Activated CD4-positive, alpha-beta T cell treated with anti-CD3 and anti-CD28 coated beads for 36 hours (primary cell): ENCODE data around the gene OSBPL2. TPM values are rescaled to one million over a fixed set of nuclear protein-coding genes. Genes with fewer than 3 reads are reported as not detected.
A peak's percentile ranks its signal among the peaks of the same experiment; 100 is the strongest.

Source experiments
- ATAC-seq: fragments of 200-7000 bp; cut with Tn5 transposase; one replicate; pipeline ENCODE4 v1.10.0; 2021; ENCODE audit warnings: mild to moderate bottlenecking, moderate library complexity
- CTCF ChIA-PET: fragments of 350-600 bp; sonication (Branson Sonifier 250); formaldehyde crosslinking; loops from one replicate; lab custom pipeline; 2021; ENCODE audit warnings: antibody characterized with exemption; lab: Charles Lee
- POLR2A ChIA-PET: fragments of 350-600 bp; sonication (Branson Sonifier 250); formaldehyde crosslinking; loops from one replicate; lab custom pipeline; 2021; ENCODE audit warnings: antibody characterized with exemption, inconsistent platforms; lab: Charles Lee
- DNase-seq: peaks from one replicate; pipeline ENCODE4 v3.0.0-alpha.2; 2020
- H3K27ac Mint-ChIP-seq: one replicate; pipeline ENCODE4 v1.8.0; 2021; ENCODE audit warnings: mixed read lengths
- H3K27me3 Mint-ChIP-seq: one replicate; pipeline ENCODE4 v1.8.0; 2021; ENCODE audit warnings: mixed read lengths
- H3K36me3 Mint-ChIP-seq: one replicate; pipeline ENCODE4 v1.8.0; 2021; ENCODE audit warnings: low read depth, mixed read lengths
- H3K4me1 Mint-ChIP-seq: one replicate; pipeline ENCODE4 v1.8.0; 2021; ENCODE audit warnings: mixed read lengths
- H3K4me3 Mint-ChIP-seq: one replicate; pipeline ENCODE4 v1.8.0; 2021; ENCODE audit warnings: mild to moderate bottlenecking, moderate library complexity, mixed read lengths
- H3K9me3 Mint-ChIP-seq: one replicate; pipeline ENCODE4 v1.8.0; 2021; ENCODE audit warnings: low read depth, mixed read lengths
- intact Hi-C, 2 experiments: fragments of 100-400 bp; cut with DNase I in 1 of 2; cut with micrococcal nuclease in 1 of 2; formaldehyde crosslinking; loops; one replicate each; pipeline versions ENCODE4 v1.14.2 to v1.15.1; 2022 to 2024; cut with DNase I, micrococcal nuclease
- total RNA-seq, 2 experiments: library from RNA; stranded (reverse); gene quantifications; one replicate each; pipeline ENCODE4 v1.2.3, GENCODE V29; 2021

The OSBPL2 gene
- total RNA-seq, 2 experiments from 2014 or later = 19.2 to 23.0 TPM

DNA sequence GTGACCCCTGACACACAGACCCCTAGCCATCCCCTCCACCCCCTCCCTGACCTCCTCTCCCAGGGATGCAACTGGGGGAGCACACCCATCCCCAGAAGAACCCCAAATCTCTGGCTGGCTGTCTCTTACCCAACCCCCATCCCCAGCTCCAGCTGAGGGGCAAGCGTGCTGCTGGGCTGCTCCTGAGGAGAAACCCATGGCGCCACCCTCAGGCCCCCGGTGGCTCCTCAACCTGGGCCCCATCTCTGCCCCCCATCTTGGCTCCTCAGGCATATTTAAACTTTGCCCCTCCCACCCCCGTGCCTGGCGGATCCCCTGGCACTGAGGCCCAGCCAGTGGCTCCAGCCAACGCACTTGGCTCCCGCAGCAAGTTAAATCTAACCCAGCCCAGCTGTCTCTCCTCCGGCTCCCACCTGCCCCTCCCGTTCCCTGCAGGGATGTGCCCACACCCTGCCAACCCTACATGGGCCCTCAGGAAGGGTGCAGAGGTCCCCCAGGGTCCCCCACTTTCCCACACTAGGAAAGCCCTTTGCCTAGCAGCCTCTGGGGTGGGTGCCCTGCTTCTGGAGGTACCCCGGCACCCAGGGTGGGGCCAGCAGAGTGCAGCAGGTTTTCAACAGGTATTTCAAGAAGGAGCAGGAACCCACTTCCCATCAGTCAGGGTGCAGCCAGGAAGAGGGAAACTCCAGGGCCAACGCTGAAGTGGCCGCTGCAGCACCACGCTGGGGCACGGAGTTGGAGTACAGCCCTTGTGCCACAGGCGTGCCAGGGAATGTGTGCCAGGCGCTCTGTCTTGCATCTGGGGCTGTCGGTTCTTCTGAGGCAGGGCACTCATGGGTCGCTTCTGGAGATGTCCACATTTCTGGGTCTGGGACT is 5.3 kb upstream of the OSBPL2 start:
- CTCF ChIA-PET = interaction anchor here (0.7 to 1.2 kb wide), 2 partner anchors 39 to 68 kb away, joined by 3 read pairs; no protein-coding TSS in a partner anchor
- no peak for DNase-seq
- ATAC-seq = no peak
- no peaks in the 10 kb centered on the region for H3K36me3 Mint-ChIP-seq
- no peaks in the 10 kb centered on the region for H3K27me3 Mint-ChIP-seq
- intact Hi-C loops = no loop called here
- no peak overlapping the region for H3K4me3 Mint-ChIP-seq
- no peak overlapping the region for H3K27ac Mint-ChIP-seq
- H3K9me3 Mint-ChIP-seq = no peaks in the 10 kb centered on the region
- peaks cover 5% of the 10 kb centered on the region for H3K4me1 Mint-ChIP-seq
- POLR2A ChIA-PET = no interaction called here

DNA sequence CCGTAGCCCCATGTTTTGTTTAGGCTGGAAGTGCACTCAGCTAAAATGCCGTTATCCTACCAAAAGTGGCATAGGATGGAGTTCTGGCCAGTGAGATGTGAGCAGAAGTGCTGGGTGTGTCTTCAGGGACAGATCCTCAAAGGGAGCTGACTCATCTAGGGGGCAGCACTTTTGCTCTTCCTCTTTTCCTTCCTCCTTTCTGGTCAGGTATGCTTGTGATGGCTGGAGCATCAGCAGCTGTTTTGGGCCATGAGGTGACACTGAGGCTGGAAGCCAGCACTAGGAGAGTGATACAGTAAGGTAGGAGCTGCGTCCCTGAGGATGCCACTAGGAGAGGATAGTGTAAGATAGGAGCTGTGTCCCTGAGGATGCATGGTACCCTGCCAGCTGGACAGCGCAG is 4.6 kb upstream of the OSBPL2 start:
- ATAC-seq (no peak), DNase-seq (no peak)
- Mint-ChIP-seq H3K27ac (no peak overlapping the region), H3K36me3 (no peaks in the 10 kb centered on the region), H3K9me3 (no peaks in the 10 kb centered on the region), H3K27me3 (no peaks in the 10 kb centered on the region), H3K4me1 (peaks cover 6% of the 10 kb centered on the region), H3K4me3 (no peak overlapping the region)
- intact Hi-C loops = no loop called here
- POLR2A ChIA-PET = no interaction called here
- CTCF ChIA-PET = interaction anchor here (0.6 kb wide), 1 partner anchor 222 kb away, joined by 3 read pairs; no protein-coding TSS in a partner anchor

DNA sequence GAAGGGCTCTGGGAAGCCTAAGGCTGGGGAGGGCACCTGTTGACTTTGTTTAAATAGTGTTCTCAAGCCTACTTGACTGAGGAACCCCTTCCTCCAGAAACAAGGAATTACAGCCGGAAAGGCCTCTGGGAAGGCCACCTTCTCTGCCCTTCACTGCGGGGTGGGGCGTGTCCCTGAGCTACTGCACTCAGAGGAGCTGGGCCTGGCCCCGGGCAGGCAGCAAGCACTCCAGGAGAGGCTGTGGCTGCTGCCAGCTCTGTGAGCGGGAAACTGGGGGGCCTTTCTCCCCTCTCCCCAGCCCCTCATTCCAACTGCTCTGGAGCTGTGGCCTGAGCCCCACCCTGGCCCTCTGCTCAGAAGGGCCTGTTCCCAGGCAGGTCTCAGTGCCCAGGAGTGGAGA is 4.0 kb upstream of the OSBPL2 start:
- ATAC-seq (no peak), DNase-seq (no peak)
- H3K4me1 Mint-ChIP-seq = peaks cover 7% of the 10 kb centered on the region
- no peaks in the 10 kb centered on the region for H3K9me3 Mint-ChIP-seq
- H3K27me3 Mint-ChIP-seq = no peaks in the 10 kb centered on the region
- H3K27ac Mint-ChIP-seq = no peak overlapping the region
- CTCF ChIA-PET = interaction anchor here (0.6 kb wide), 1 partner anchor 223 kb away, joined by 3 read pairs; no protein-coding TSS in a partner anchor
- no peak overlapping the region for H3K4me3 Mint-ChIP-seq
- POLR2A ChIA-PET = no interaction called here
- intact Hi-C loops = no loop called here
- no peaks in the 10 kb centered on the region for H3K36me3 Mint-ChIP-seq

DNA sequence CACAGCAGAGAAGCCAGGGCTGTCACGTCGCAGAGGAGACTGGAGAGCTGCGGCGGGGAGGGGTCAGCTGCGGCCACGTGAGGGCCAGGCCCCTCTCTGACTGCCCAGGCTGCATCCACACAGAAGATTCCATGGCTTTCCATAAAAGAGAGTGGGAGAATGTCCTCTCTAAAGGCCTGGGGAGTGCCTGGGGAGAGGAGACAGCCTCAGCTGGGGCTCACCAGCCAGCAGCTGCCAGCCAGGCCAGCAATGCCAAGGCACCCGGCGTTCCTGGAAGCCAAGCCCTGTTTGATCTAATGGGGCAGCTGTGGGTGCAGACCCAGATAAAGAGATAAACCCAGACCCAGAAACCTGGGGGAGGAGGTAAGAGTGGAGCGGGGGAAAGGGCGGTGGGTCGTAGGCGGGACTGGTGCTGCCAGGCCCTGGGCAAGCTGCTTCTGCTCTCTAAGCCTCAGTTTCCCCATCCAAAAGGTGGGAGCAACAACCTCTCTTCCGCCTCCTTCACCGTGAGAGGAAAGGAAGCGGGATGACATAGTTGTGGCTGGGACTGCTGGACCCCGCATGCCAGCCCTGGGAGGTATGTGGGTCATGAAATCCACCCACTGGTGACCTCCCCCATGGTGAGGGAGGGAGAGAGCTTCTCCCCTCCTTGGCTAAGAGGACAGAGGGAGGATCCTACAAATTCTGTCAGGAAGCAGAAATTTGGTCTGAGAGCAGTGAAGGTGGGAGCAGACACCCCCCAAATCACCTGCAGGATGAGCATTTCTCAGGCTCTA is 3.1 kb upstream of the OSBPL2 start:
- CTCF ChIA-PET = interaction anchor here (0.9 kb wide), 2 partner anchors 9 to 17 kb away, joined by 3 to 4 read pairs; no protein-coding TSS in a partner anchor

DNA sequence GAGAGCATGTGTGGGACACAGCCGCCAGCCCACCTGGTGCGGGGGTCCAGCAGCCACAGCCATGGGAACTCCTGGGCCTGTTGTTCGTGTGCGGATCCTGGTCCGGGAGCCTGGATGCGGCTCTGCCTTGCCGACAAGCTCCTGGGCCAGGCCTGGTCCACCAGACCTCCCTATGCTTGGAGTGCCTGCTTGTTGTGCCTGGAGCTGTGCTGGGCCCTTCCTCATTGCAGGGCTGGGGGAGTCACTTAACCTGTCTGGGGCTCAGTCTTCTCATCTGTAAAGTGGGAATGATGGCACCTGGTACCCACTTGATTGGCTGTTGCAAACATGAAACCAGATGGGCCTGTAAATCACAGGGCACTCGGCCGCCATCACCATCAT is 2.6 kb upstream of the OSBPL2 start:
- no peaks in the 10 kb centered on the region for H3K27me3 Mint-ChIP-seq
- DNase-seq = no peak
- no peak for ATAC-seq
- H3K27ac Mint-ChIP-seq = no peak overlapping the region
- H3K4me3 Mint-ChIP-seq = no peak overlapping the region
- intact Hi-C loops = loop anchor here in 1 of 2 experiments (5.0 kb wide), 1 partner anchor 702 kb away; the partner anchor contains the start of gene GID8
- no peaks in the 10 kb centered on the region for H3K9me3 Mint-ChIP-seq
- POLR2A ChIA-PET = no interaction called here
- CTCF ChIA-PET = interaction anchor here (0.9 kb wide), 1 partner anchor 18 kb away, joined by 3 read pairs; no protein-coding TSS in a partner anchor
- peaks cover 20% of the 10 kb centered on the region for H3K4me1 Mint-ChIP-seq
- H3K36me3 Mint-ChIP-seq = no peaks in the 10 kb centered on the region

More for the DNA sequence above, 3.1 kb upstream of the OSBPL2 start:
- H3K4me3 Mint-ChIP-seq = no peak overlapping the region
- ATAC-seq = no peak
- H3K27ac Mint-ChIP-seq = no peak overlapping the region
- no peaks in the 10 kb centered on the region for H3K27me3 Mint-ChIP-seq
- H3K36me3 Mint-ChIP-seq = no peaks in the 10 kb centered on the region
- intact Hi-C loops = loop anchor here in 1 of 2 experiments (5.0 kb wide), 1 partner anchor 702 kb away; the partner anchor contains the start of gene GID8
- no peak for DNase-seq
- POLR2A ChIA-PET = no interaction called here
- H3K9me3 Mint-ChIP-seq = no peaks in the 10 kb centered on the region
- peaks cover 14% of the 10 kb centered on the region for H3K4me1 Mint-ChIP-seq

DNA sequence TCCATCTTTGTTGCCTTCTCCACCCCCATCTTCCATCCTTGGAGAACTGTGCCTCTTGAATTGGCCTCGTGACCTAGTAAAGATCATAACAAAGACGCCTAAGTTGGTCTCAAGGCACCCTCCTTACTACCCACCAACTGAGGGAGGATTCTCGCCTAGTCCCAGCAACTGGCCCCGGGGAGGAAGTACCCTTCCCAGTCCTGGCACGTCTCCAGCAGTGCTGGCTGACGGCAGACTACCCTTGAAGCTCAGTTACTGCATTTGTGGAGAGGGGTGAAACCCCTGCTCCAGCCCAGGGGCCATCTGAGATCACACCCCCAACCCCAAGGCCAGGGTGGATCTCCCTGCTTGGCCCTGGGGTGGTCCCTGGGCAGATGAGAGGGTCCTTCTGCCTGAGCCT is 2.1 kb upstream of the OSBPL2 start:
- DNase-seq (no peak), ATAC-seq (no peak)
- CTCF ChIA-PET = interaction anchor here (0.9 kb wide), 1 partner anchor 18 kb away, joined by 3 read pairs; no protein-coding TSS in a partner anchor
- no peaks in the 10 kb centered on the region for H3K9me3 Mint-ChIP-seq
- H3K36me3 Mint-ChIP-seq = no peaks in the 10 kb centered on the region
- no peak overlapping the region for H3K4me3 Mint-ChIP-seq
- intact Hi-C loops = loop anchor here in 1 of 2 experiments (5.0 kb wide), 1 partner anchor 701 kb away; the partner anchor contains the start of gene GID8
- H3K27ac Mint-ChIP-seq = no peak overlapping the region
- H3K27me3 Mint-ChIP-seq = no peaks in the 10 kb centered on the region
- H3K4me1 Mint-ChIP-seq = peaks cover 21% of the 10 kb centered on the region
- POLR2A ChIA-PET = no interaction called here

DNA sequence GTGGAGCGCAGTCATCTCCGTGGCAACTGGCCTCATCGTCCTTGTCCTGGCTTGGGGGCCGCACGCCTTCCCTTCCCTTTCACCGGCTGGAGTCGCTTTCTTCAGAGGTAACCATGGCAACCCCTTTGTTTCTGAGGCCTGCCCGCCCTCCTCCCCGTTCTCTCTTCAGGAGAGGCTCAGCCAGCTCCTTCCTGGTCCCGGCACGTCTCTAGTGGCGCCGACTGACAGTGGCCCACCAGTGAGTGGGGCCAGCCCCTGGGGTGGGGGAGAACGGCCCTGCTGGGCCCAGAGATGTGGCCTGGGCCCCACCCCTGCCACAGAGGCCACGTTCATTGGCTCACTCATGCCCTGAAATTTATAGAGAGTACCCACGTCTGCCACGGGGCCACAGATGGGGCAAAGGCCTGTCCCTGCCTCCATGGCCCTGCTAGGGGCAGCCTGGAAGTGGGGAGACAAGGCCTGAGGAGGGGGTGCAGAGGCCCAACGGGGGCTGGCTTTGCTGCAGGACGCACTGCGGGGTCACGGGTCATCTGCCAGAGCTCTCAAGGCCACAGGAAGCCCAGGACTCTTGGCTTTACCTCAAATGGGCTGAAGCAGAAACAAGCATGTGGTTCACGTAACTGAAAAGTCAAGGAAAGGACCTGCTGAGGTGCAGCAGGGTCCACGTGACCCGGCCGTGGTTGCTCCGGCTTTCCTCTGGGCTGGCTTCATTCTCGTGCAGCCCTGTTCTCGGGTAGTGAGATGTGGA is 1.4 kb upstream of the OSBPL2 start:
- CTCF ChIA-PET = interaction anchor here (0.7 kb wide), 1 partner anchor 220 kb away, joined by 3 read pairs; no protein-coding TSS in a partner anchor

DNA sequence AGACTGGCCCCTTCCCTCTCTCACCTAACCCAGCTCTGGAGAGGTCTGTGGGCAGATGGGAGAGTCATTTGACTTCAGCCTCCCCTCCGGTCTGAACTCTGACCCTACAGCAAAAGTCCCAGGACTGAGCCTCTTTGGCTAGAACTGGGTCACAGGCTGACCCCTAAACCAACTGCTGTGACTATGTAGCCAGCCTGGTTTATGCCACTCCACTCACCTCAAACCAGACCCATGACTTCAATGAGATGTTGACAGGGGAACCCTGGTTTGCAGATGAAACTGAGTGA is 864 bp upstream of the OSBPL2 start:
- POLR2A ChIA-PET = no interaction called here
- no peaks in the 10 kb centered on the region for H3K9me3 Mint-ChIP-seq

More for the DNA sequence above, 1.4 kb upstream of the OSBPL2 start:
- Mint-ChIP-seq H3K27ac (no peak overlapping the region), H3K27me3 (no peaks in the 10 kb centered on the region), H3K36me3 (peaks cover 1% of the 10 kb centered on the region), H3K4me3 (no peak overlapping the region), H3K9me3 (no peaks in the 10 kb centered on the region), H3K4me1 (peaks cover 29% of the 10 kb centered on the region)
- DNase-seq (no peak), ATAC-seq (no peak)
- POLR2A ChIA-PET = no interaction called here
- intact Hi-C loops = loop anchor here in 1 of 2 experiments (5.0 kb wide), 1 partner anchor 700 kb away; the partner anchor contains the start of gene GID8

DNA sequence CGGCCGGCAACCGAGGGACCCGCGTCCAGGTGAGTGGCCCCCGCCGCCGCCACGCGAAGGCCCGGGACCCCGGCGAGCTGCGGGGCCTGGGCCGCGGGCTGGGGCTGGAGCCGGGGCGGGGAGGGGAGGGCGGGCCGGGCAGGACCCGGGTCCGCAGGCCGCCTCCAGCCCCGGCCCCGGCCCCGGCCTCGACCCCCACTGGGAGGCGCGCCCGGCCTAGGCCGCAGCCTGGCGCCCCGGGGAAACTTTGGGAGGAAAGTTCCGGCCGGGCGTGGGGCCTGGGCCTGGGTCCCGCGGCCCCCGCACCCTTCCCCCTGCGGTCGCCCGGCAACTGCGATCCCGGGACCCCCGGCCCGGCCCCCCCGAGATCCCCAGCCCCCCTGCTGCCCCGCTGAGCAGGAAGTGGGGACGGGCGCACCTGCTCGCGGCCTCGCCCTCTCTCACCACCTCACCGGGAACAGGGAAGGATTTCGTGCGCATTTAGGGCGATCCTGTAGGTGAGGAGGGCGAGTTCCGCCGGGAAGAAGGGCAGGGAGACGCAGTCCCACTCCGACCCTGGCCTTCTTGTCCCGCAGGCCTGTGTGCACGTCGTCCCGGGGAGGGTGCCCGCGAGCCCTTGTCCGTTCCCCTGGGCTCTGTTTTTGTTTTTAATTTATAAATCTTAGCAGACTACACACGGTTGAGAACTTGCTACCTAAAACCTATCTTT is 402 bp downstream of the OSBPL2 start:
- peak overlapping the region; percentile 60 for H3K27ac Mint-ChIP-seq
- no peaks in the 10 kb centered on the region for H3K27me3 Mint-ChIP-seq
- H3K9me3 Mint-ChIP-seq = no peaks in the 10 kb centered on the region
- DNase-seq (peak; percentile 36), ATAC-seq (no peak)
- CTCF ChIA-PET = no interaction called here
- H3K4me3 Mint-ChIP-seq = peak overlapping the region; percentile 77
- H3K36me3 Mint-ChIP-seq = peaks cover 1% of the 10 kb centered on the region
- intact Hi-C loops = loop anchor here (1.0 to 5.0 kb wide), 13 partner anchors 18 to 1034 kb away; partner anchors contain the start of genes ADRM1 (in 2 of the 2), LSM14B (in 2 of the 2), PSMA7 (in 2 of the 2) and SS18L1 (in 2 of the 2)
- peaks cover 34% of the 10 kb centered on the region for H3K4me1 Mint-ChIP-seq
- POLR2A ChIA-PET = no interaction called here

More for the DNA sequence above, 864 bp upstream of the OSBPL2 start:
- DNase-seq (no peak), ATAC-seq (no peak)
- Mint-ChIP-seq H3K4me1 (peaks cover 31% of the 10 kb centered on the region), H3K36me3 (peaks cover 1% of the 10 kb centered on the region), H3K27ac (peak overlapping the region; percentile 74), H3K4me3 (peak overlapping the region; percentile 63), H3K27me3 (no peaks in the 10 kb centered on the region)
- CTCF ChIA-PET = interaction anchor here (0.7 kb wide), 1 partner anchor 221 kb away, joined by 3 read pairs; no protein-coding TSS in a partner anchor
- intact Hi-C loops = loop anchor here in 1 of 2 experiments (5.0 kb wide), 1 partner anchor 700 kb away; the partner anchor contains the start of gene GID8

DNA sequence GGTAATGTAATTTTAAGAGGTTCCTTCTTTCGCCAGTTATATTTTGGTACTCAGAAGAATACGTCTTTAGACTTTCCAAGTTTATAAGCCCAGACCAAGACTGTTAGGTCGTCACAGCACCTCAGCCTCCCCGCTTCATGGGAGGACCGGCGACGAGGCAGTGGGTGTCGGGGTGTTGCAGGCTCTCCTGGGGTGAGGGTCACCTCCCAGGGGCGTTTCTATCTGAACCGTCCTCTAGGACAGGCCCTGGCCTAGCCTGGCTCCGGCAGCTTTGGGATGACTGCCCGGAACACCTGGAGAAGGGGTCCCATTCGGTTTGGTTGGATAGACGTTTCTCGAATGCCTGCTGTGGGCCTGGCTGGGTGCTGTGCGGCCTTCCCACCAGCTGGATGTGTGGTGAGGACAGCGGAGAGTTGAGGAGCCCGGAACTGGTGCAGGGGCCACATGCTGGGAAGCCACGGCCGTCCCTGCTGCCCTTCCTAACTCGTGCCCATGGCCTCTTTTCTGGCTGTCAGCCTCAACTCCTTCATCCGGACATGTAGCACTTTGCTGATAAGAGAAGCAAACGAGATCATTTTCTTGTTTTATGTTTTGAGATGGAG is 1.1 kb downstream of the OSBPL2 start:
- Mint-ChIP-seq H3K4me1 (peaks cover 36% of the 10 kb centered on the region), H3K27ac (peak overlapping the region; percentile 60), H3K4me3 (peak overlapping the region; percentile 77), H3K9me3 (no peaks in the 10 kb centered on the region), H3K27me3 (no peaks in the 10 kb centered on the region), H3K36me3 (peaks cover 1% of the 10 kb centered on the region)
- no peak for DNase-seq
- CTCF ChIA-PET = no interaction called here
- ATAC-seq = no peak
- POLR2A ChIA-PET = no interaction called here
- intact Hi-C loops = loop anchor here in 1 of 2 experiments (2.0 to 5.0 kb wide), 2 partner anchors 698 to 1033 kb away; partner anchors contain the start of genes ARFGAP1 and GID8
